Upper lobe of left lung (tissue), 6 donors: Measurements from ENCODE around the gene ADH4. TPM values are rescaled to one million over a fixed set of nuclear protein-coding genes. Genes with fewer than 3 reads are reported as not detected.

ENCODE experiments used
- ATAC-seq, 2 donors: fragments of 200-7000 bp; cut with Tn5 transposase; one replicate each; pipeline ENCODE4 v1.9.1; 2022; ENCODE audit warnings: mild to moderate bottlenecking in 2 of 2, moderate library complexity in 2 of 2; ENCODE audit not compliant: low FRiP score in 2 of 2
- DNase-seq, 2 donors: peaks; one replicate each; pipeline ENCODE4 v3.0.0-alpha.2; 2019 to 2020
- H3K27ac ChIP-seq, 4 donors: fragments of 200-600 bp; sonication (generic); one replicate each; pipeline ENCODE4 v1.5.1; 2016 to 2019
- H3K27me3 ChIP-seq, 4 donors: fragments of 200-600 bp; sonication (generic); one replicate each; pipeline ENCODE4 v1.5.1; 2017 to 2019
- H3K36me3 ChIP-seq, 4 donors: fragments of 200-600 bp; sonication (generic); one replicate each; pipeline ENCODE4 v1.5.1; 2016 to 2019
- H3K4me1 ChIP-seq, 4 donors: fragments of 200-600 bp; sonication (generic); one replicate each; pipeline ENCODE4 v1.5.1; 2018 to 2019
- H3K4me3 ChIP-seq, 4 donors: fragments of 200-600 bp; sonication (generic); one replicate each; pipeline ENCODE4 v1.5.1; 2017 to 2019; ENCODE audit warnings: mild to moderate bottlenecking in 2 of 4, moderate library complexity in 1 of 4
- H3K9me3 ChIP-seq, 4 donors: fragments of 200-600 bp; sonication (generic); one replicate each; pipeline ENCODE4 v1.5.1; 2018 to 2019
- CTCF ChIP-seq, 6 experiments: fragments of 450-650 bp in 4 of 6; fragments of 200-600 bp in 2 of 6; sonication (generic) in 2 of 6; IDR thresholded peaks; one replicate each; pipeline ENCODE4 v1.5.1; 2016 to 2019; ENCODE audit warnings: antibody characterized with exemption in 6 of 6
- EP300 ChIP-seq, 4 donors: sonication (generic); formaldehyde crosslinking; IDR thresholded peaks; one replicate each; pipeline ENCODE4 v1.5.1; 2017; ENCODE audit warnings: antibody characterized with exemption in 4 of 4, control low read depth in 2 of 4
- POLR2A ChIP-seq, 4 donors: fragments of 450-650 bp; IDR thresholded peaks; one replicate each; pipeline ENCODE4 v1.5.1; 2016 to 2017; ENCODE audit warnings: antibody characterized with exemption in 4 of 4, mild to moderate bottlenecking in 2 of 4
- POLR2AphosphoS5 ChIP-seq, 2 donors: sonication (generic); formaldehyde crosslinking; IDR thresholded peaks; one replicate each; pipeline ENCODE4 v1.5.1; 2017; ENCODE audit warnings: antibody characterized with exemption in 2 of 2
- WGBS, 2 donors: methylation state at CpG; one replicate each; pipeline ENCODE4 v1.1.5; 2017 to 2018; 5-methylcytosine and 5-hydroxymethylcytosine counted together
- total RNA-seq, 6 donors: library from RNA; depleted of rRNA in 4 of 6; stranded (reverse); fragments of >200 nt in 4 of 6; gene quantifications; one replicate each; pipeline versions ENCODE4 v1.1.0 to v1.2.1, GENCODE V29; 2016 to 2021
- donor health status: DM: no; HTN: no; CAD: no; lungs with moderate emphysema.
- donor health status: DM: no; HTN: yes; CAD: no; lungs with severe emphysema.

ADH4 gene
- total RNA-seq, 6 donors from 2014 or later = 0.22 to 0.67 (median 0.31) TPM; not detected in 3

DNA sequence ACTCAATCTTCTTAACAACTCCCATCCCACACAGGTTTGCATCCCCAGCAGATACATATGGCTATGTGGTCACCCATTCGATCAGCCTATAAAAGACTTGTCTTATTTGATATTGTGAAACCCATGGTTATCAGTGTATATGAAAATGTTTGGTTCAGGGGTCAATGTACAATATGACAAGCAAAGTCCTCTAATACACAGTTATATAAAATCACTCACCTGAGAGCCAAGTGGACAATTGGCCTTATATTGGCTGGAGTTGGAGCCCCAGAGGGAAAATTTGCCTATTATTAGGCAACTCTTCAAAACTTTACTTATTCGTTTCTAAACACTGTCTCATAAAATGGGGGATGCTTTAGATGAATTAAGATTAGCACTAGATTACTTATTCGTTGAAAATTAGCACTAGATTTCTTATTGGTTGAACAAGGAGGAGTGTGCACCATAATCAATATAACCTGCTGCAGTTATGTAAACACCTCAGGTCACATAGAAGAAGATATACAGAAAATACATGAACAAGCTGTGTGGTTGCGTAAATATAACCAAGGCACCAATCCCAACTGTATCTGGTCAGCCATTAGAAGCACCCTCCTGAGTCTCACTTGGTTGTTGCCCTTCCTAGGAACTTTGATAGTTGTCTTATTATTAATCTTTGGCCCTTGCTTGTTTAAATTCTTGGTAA, 10.7 kb upstream of the ADH4 start:
- ATAC-seq = no peak
- H3K36me3 ChIP-seq = no peaks in the 10 kb centered on the region
- no peak overlapping the region for H3K4me3 ChIP-seq
- H3K4me1 ChIP-seq = no peaks in the 10 kb centered on the region
- 91 to 96% methylated on average over 4 of the region's 4 CpGs for WGBS, 2 donors
- DNase-seq = no peak
- no peak for TF ChIP-seq EP300 (IDR thresholded peaks at IDR 0.05)
- TF ChIP-seq POLR2A (IDR thresholded peaks at IDR 0.05) = no peak
- TF ChIP-seq CTCF (IDR thresholded peaks at IDR 0.05) = no peak
- no peak for TF ChIP-seq POLR2AphosphoS5 (IDR thresholded peaks at IDR 0.05)
- no peaks in the 10 kb centered on the region for H3K9me3 ChIP-seq
- no peaks in the 10 kb centered on the region for H3K27me3 ChIP-seq
- no peak overlapping the region for H3K27ac ChIP-seq

DNA sequence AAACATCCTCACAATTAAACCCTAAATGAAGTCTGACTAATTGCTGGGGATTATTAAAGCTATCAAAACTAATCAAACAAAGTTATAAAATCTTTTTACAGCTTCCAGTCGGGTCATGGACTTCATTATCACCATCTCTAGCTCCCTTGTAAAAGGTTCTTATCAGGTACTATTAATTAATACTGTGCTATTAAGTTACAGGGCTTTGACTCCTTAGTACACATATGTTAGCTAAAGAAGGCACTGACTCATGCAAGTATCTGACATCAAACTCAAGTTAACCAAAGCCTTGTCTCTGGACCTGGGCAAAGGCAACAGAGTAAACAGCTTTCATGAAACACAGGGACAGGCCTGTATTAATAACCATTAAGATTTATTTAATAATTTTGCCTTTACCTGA, 7.9 kb upstream of the ADH4 start:
- Histone ChIP-seq H3K9me3 (no peaks in the 10 kb centered on the region), H3K27ac (no peak overlapping the region)
- 0% methylated on average over 1 of the region's 1 CpG for WGBS, 2 donors

GRCh38 chr4:99151452-99151851, 7.4 kb upstream of the ADH4 start:
- Histone ChIP-seq H3K27ac (no peak overlapping the region), H3K9me3 (no peaks in the 10 kb centered on the region), H3K27me3 (no peaks in the 10 kb centered on the region), H3K4me3 (no peak overlapping the region), H3K4me1 (no peaks in the 10 kb centered on the region), H3K36me3 (no peaks in the 10 kb centered on the region)
- DNase-seq = no peak
- no peak for ATAC-seq
- no peak for TF ChIP-seq EP300 (IDR thresholded peaks at IDR 0.05)
- no peak for TF ChIP-seq POLR2AphosphoS5 (IDR thresholded peaks at IDR 0.05)
- no peak for TF ChIP-seq POLR2A (IDR thresholded peaks at IDR 0.05)
- TF ChIP-seq CTCF (IDR thresholded peaks at IDR 0.05) = no peak
- WGBS, 2 donors = 88 to 94% methylated on average over 3 of the region's 3 CpGs

More for the DNA sequence above, 7.9 kb upstream of the ADH4 start:
- Histone ChIP-seq H3K4me3 (no peak overlapping the region), H3K4me1 (no peaks in the 10 kb centered on the region), H3K36me3 (no peaks in the 10 kb centered on the region), H3K27me3 (no peaks in the 10 kb centered on the region)
- DNase-seq (no peak), ATAC-seq (no peak)
- no peak for TF ChIP-seq POLR2A (IDR thresholded peaks at IDR 0.05)
- TF ChIP-seq POLR2AphosphoS5 (IDR thresholded peaks at IDR 0.05) = no peak
- no peak for TF ChIP-seq EP300 (IDR thresholded peaks at IDR 0.05)
- no peak for TF ChIP-seq CTCF (IDR thresholded peaks at IDR 0.05)

DNA sequence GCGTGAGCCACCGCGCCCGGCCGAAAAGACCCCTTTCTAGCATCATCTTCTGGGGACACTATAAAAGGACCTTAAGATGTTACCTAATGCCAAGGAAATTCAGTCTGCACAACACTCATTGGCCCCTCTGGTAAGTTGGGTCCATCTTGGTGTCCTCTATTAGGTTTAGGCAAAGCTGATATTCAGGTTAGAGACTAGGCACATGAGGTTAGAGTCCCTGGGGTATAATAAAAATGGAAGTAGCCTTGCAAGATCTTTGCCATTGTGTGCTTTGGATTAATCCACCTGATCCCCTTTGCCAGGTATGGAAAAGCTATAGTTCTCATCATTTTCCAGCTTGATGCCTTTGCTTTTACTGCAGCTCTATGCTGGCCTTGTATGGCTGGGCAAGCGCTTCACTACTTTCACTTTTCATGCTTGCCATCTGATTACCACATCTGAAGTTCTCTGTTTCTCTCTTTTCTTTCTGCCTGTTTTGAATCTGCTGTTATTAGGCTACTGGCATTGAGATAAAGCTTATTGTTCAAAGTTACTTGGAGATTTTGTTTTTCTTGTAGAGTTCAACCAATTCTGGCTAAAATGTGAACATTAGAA, 5.4 kb upstream of the ADH4 start:
- ATAC-seq = no peak
- WGBS, 2 donors = 44 to 67% methylated on average over 1 to 2 of the region's 6 CpGs

More for the DNA sequence above, 5.4 kb upstream of the ADH4 start:
- TF ChIP-seq POLR2A (IDR thresholded peaks at IDR 0.05) (no peak), CTCF (IDR thresholded peaks at IDR 0.05) (no peak), EP300 (IDR thresholded peaks at IDR 0.05) (no peak), POLR2AphosphoS5 (IDR thresholded peaks at IDR 0.05) (no peak)
- H3K4me3 ChIP-seq = no peak overlapping the region
- no peaks in the 10 kb centered on the region for H3K27me3 ChIP-seq
- no peak overlapping the region for H3K27ac ChIP-seq
- no peaks in the 10 kb centered on the region for H3K36me3 ChIP-seq
- no peaks in the 10 kb centered on the region for H3K4me1 ChIP-seq
- DNase-seq = no peak
- H3K9me3 ChIP-seq = no peaks in the 10 kb centered on the region
